ENCODE measurements around the gene SEC31B.

DNA sequence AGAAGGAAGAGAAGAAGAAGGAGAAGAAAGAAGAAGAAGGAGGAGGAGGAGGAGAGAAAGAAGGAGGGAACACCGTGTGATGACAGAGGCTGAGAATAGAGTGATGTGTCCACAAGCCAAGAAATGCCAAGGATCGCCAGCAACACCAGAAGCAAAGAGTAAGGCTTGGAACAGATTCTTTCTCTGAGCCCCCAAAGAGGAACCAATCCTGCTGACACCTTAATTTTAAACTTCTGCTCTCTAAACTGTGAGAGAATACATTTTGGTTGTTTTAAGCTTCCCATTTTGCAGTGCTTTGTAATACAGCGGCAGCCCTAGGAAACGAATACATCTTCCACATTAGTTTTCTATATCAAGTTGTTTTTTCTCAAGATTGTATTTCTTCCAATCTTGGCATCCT is 70.7 kb downstream of the SEC31B start:
- TF ChIP-seq CTCF (conservative IDR thresholded peaks at IDR 0.05 in 1 of 2, IDR thresholded peaks at IDR 0.05 in 1 of 2; ENCODE audit: extremely low read depth in 1 of 2, insufficient read depth in 1 of 2, low read depth in 1 of 2, low read length in 2 of 2): no peak
- TF ChIP-seq EZH2 (IDR thresholded peaks at IDR 0.05; ENCODE audit: borderline replicate concordance, low read length): no peak

Measured in mammary epithelial cell (primary cell).